Measurements from ENCODE around the gene HOXC5. TPM values are rescaled to one million over a fixed set of nuclear protein-coding genes. Genes with fewer than 3 reads are reported as not detected.
A peak's percentile ranks its signal among the peaks of the same experiment; 100 is the strongest.

The HOXC5 gene
- total and polyA plus RNA-seq, 2 donors (not counting 1 experiment from before 2014, with no cell fraction given) = not detected

DNA sequence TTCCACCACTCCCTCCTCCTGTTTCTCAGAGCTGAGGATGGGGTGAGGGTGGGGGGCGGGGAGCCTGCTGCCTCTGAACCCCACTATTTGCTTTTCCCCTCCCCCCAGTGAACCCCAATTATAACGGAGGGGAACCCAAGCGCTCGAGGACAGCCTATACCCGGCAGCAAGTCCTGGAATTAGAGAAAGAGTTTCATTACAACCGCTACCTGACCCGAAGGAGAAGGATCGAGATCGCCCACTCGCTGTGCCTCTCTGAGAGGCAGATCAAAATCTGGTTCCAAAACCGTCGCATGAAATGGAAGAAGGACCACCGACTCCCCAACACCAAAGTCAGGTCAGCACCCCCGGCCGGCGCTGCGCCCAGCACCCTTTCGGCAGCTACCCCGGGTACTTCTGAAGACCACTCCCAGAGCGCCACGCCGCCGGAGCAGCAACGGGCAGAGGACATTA lies 21.9 kb downstream of the HOXC5 start:
- POLR2A ChIA-PET = interaction anchor here (0.6 kb wide), 3 partner anchors 50 to 358 kb away, joined by 3 to 6 read pairs (median 4); no protein-coding TSS in a partner anchor
- no peaks in the 10 kb centered on the region for H3K79me2 ChIP-seq (ENCODE audit: control insufficient read depth, insufficient read depth, low read length)
- peak overlapping the region; percentile 73 for H3K4me2 ChIP-seq (replicated peaks; ENCODE audit: low read depth, low read length, poor library complexity, severe bottlenecking)

More for the DNA sequence above, 21.9 kb downstream of the HOXC5 start:
- Histone ChIP-seq H3K4me3 (ENCODE audit: control extremely low read depth in 1 of 5, extremely low read depth in 1 of 5, insufficient read depth in 1 of 5, low read depth in 2 of 5, low read length in 4 of 5) (peak overlapping the region in 4 of 5 experiments; percentile 69 to 78 (median 75)), H3K9me3 (ENCODE audit: control extremely low read depth in 1 of 3, control insufficient read depth in 2 of 3, insufficient read depth in 1 of 3, low read length in 2 of 3) (peaks cover 0 to 31% (median 0%) of the 10 kb centered on the region in 3 donors), H3K27me3 (replicated peaks in 1 of 4; ENCODE audit: control extremely low read depth in 1 of 4, control insufficient read depth in 3 of 4, insufficient read depth in 4 of 4, low read length in 3 of 4) (peaks cover 0 to 66% (median 33%) of the 10 kb centered on the region in 4 experiments), H3K9ac (ENCODE audit: low read length) (peak overlapping the region; percentile 72), H4K20me1 (ENCODE audit: control insufficient read depth, insufficient read depth, low read length, poor library complexity, severe bottlenecking) (no peaks in the 10 kb centered on the region), H2AFZ (ENCODE audit: insufficient read depth, low read depth, low read length, poor library complexity, severe bottlenecking) (peak overlapping the region; percentile 76), H3K4me1 (ENCODE audit: control insufficient read depth in 2 of 2, insufficient read depth in 2 of 2, low read length in 2 of 2) (peaks cover 36 to 42% of the 10 kb centered on the region in 2 donors), H3K36me3 (replicated peaks in 1 of 2; ENCODE audit: control extremely low read depth in 1 of 2, control insufficient read depth in 1 of 2, extremely low read depth in 1 of 2, insufficient read depth in 2 of 2, low read length in 1 of 2) (no peaks in the 10 kb centered on the region), H3K27ac (ENCODE audit: low read length in 2 of 2) (no peak overlapping the region)
- WGBS (ENCODE audit: insufficient coverage) = 17% methylated on average over 12 of the region's 24 CpGs
- Mint-ChIP-seq H3K27ac (no peak overlapping the region), H3K27me3 (peaks cover 56% of the 10 kb centered on the region), H3K4me1 (peaks cover 42% of the 10 kb centered on the region), H3K4me3 (peak overlapping the region; percentile 91), H3K9me3 (ENCODE audit: insufficient read depth) (no peaks in the 10 kb centered on the region)
- CTCF ChIA-PET = interaction anchor here (1.0 to 3.6 kb wide), 5 partner anchors 22 to 160 kb away, joined by 3 to 16 read pairs (median 6); partner anchors contain the start of genes HOXC5 and SMUG1
- no peak for ATAC-seq (ENCODE audit: low read depth)
- no peak for TF ChIP-seq CTCF (IDR thresholded peaks at IDR 0.05)
- no peak for TF ChIP-seq EZH2 (IDR thresholded peaks at IDR 0.05; ENCODE audit: borderline replicate concordance, insufficient read depth, low read depth, low read length, poor library complexity, severe bottlenecking)
- intact Hi-C loops (cut with micrococcal nuclease) = loop anchor here (5.0 kb wide), 1 partner anchor 47 kb away; the partner anchor contains the start of gene HOXC8
- no peak for DNase-seq
